ENCODE data around the gene SIGLEC1.

Gene SIGLEC1

GRCh38 chr20:3701061-3701998, 11.1 kb downstream of the SIGLEC1 start:
- no peak for DNase-seq (ENCODE audit: low read depth in 2 of 2)

- DNase-seq (ENCODE audit: low read depth in 2 of 2) = no peak
Measured at GRCh38 chr20:3699037-3699436, 13.4 kb downstream of the SIGLEC1 start.

- DNase-seq (ENCODE audit: low read depth in 2 of 2) = no peak
Measured at GRCh38 chr20:3698591-3699001, 13.8 kb downstream of the SIGLEC1 start.

GRCh38 chr20:3697588-3698305, 14.7 kb downstream of the SIGLEC1 start:
- DNase-seq (ENCODE audit: low read depth in 2 of 2) = no peak

- no peak for DNase-seq (ENCODE audit: low read depth in 2 of 2)
Measured at GRCh38 chr20:3696745-3697587, 15.4 kb downstream of the SIGLEC1 start.

GRCh38 chr20:3696200-3696599, 16.2 kb downstream of the SIGLEC1 start:
- no peak for DNase-seq (ENCODE audit: low read depth in 2 of 2)

- DNase-seq (ENCODE audit: low read depth in 2 of 2) = no peak
Measured at GRCh38 chr20:3694864-3695263, 17.5 kb downstream of the SIGLEC1 start.

- no peak for DNase-seq (ENCODE audit: low read depth in 2 of 2)
Measured at GRCh38 chr20:3693376-3693775, 19.0 kb downstream of the SIGLEC1 start.

- DNase-seq (ENCODE audit: low read depth in 2 of 2) = no peak
Measured at GRCh38 chr20:3692706-3693294, 19.6 kb downstream of the SIGLEC1 start.

GRCh38 chr20:3691897-3692296, 20.5 kb downstream of the SIGLEC1 start:
- no peak for DNase-seq (ENCODE audit: low read depth in 2 of 2)

GRCh38 chr20:3691306-3691705, 21.1 kb downstream of the SIGLEC1 start:
- DNase-seq (ENCODE audit: low read depth in 2 of 2) = no peak

GRCh38 chr20:3690413-3690812, 22.0 kb downstream of the SIGLEC1 start:
- DNase-seq (ENCODE audit: low read depth in 2 of 2) = no peak

- DNase-seq (ENCODE audit: low read depth in 2 of 2) = no peak
Measured at GRCh38 chr20:3689978-3690377, 22.4 kb downstream of the SIGLEC1 start.

- no peak for DNase-seq (ENCODE audit: low read depth in 2 of 2)
Measured at GRCh38 chr20:3687655-3688054, 24.7 kb downstream of the SIGLEC1 start.

GRCh38 chr20:3686867-3687321, 25.5 kb downstream of the SIGLEC1 start:
- DNase-seq (ENCODE audit: low read depth in 2 of 2) = no peak

- no peak for DNase-seq (ENCODE audit: low read depth in 2 of 2)
Measured at GRCh38 chr20:3686421-3686820, 26.0 kb downstream of the SIGLEC1 start.

GRCh38 chr20:3685341-3685740, 27.1 kb downstream of the SIGLEC1 start:
- no peak for DNase-seq (ENCODE audit: low read depth in 2 of 2)

GRCh38 chr20:3681931-3682781, 30.2 kb downstream of the SIGLEC1 start, which contains the start of gene ADAM33:
Gene ADAM33, minus strand, starts transcription at chr20:3682010. Its CDS starts 6 bp downstream, at chr20:3682004.
- no peak for DNase-seq (ENCODE audit: low read depth in 2 of 2)

GRCh38 chr20:3681352-3681930, 31.0 kb downstream of the SIGLEC1 start:
- no peak for DNase-seq (ENCODE audit: low read depth in 2 of 2)
